IMR-90 (cell line): ENCODE measurements around the gene ADD3. TPM values are rescaled to one million over a fixed set of nuclear protein-coding genes. Genes with fewer than 3 reads are reported as not detected.

Experiments
- ATAC-seq: fragments of 200-7000 bp; cut with Tn5 transposase; 2 replicates; pipeline ENCODE4 v1.9.1; 2020; ENCODE audit warnings: low read depth, mild to moderate bottlenecking, moderate library complexity
- BruUV-seq: library from RNA; stranded (reverse); fragments of 400-500 nt; replicated peaks from 2 replicates; lab custom pipeline; 2021; lab: Mats Ljungman, UMichigan
- CTCF ChIA-PET: fragments of 300-600 bp; formaldehyde crosslinking; extraction: SDS; loops from one replicate; lab custom pipeline; 2021; ENCODE audit warnings: antibody characterized with exemption; lab: Yijun Ruan, JAX
- POLR2A ChIA-PET: fragments of 300-600 bp; sonication (Branson Sonifier 250); formaldehyde crosslinking; loops from one replicate; lab custom pipeline; 2022; ENCODE audit warnings: antibody characterized with exemption; ENCODE audit not compliant: unreplicated experiment; lab: Charles Lee
- DNase-seq: peaks from one replicate; pipeline ENCODE4 v3.0.0; 2013
- H2AFZ ChIP-seq: replicated peaks from 2 replicates; pipeline ENCODE3; 2013; ENCODE audit warnings: low read length, mild to moderate bottlenecking; ENCODE audit not compliant: poor library complexity
- H2AK5ac ChIP-seq: 2 replicates; pipeline ENCODE4 v1.6.1; 2013; ENCODE audit warnings: low read depth, low read length, inconsistent platforms
- H2AK9ac ChIP-seq: replicated peaks from 2 replicates; pipeline ENCODE3; 2013; ENCODE audit warnings: mild to moderate bottlenecking, low read depth, low read length, moderate library complexity; ENCODE audit not compliant: poor library complexity
- H2BK120ac ChIP-seq: 2 replicates; pipeline ENCODE4 v1.6.1; 2013; ENCODE audit warnings: low read depth, low read length, inconsistent platforms
- H2BK15ac ChIP-seq: 3 replicates; pipeline ENCODE4 v1.6.1; 2013; ENCODE audit warnings: low read depth, low read length, inconsistent platforms
- H2BK20ac ChIP-seq: 2 replicates; pipeline ENCODE4 v1.6.1; 2013; ENCODE audit warnings: low read depth, mild to moderate bottlenecking, inconsistent platforms, low read length, moderate library complexity
- H2BK5ac ChIP-seq: 2 replicates; pipeline ENCODE4 v1.6.1; 2013; ENCODE audit warnings: mild to moderate bottlenecking, low read depth, low read length, inconsistent platforms; ENCODE audit not compliant: poor library complexity, severe bottlenecking
- H3K14ac ChIP-seq: replicated peaks from 2 replicates; pipeline ENCODE4 v1.6.1; 2013; ENCODE audit warnings: low read depth, low read length, inconsistent platforms
- H3K18ac ChIP-seq: 2 replicates; pipeline ENCODE4 v1.6.1; 2013; ENCODE audit warnings: low read depth, low read length, control low read depth
- H3K23ac ChIP-seq: 2 replicates; pipeline ENCODE4 v1.6.1; 2013; ENCODE audit warnings: low read depth, low read length, inconsistent platforms
- H3K27ac ChIP-seq: 2 replicates; pipeline ENCODE4 v1.5.1; 2013; ENCODE audit warnings: mild to moderate bottlenecking, control low read depth, low read length; ENCODE audit not compliant: insufficient read depth
- H3K27me3 ChIP-seq: 2 replicates; pipeline ENCODE4 v1.6.1; 2013; ENCODE audit warnings: low read length; ENCODE audit not compliant: control insufficient read depth, insufficient read depth
- H3K36me3 ChIP-seq: 2 replicates; pipeline ENCODE4 v1.6.1; 2013; ENCODE audit warnings: low read length, mixed read lengths; ENCODE audit not compliant: control insufficient read depth, insufficient read depth
- H3K4ac ChIP-seq: 2 replicates; pipeline ENCODE4 v1.6.1; 2013; ENCODE audit warnings: low read depth, low read length, inconsistent platforms
- H3K4me1 ChIP-seq: 2 replicates; pipeline ENCODE4 v1.6.1; 2013; ENCODE audit warnings: low read length, mixed read lengths; ENCODE audit not compliant: control insufficient read depth, insufficient read depth
- H3K4me2 ChIP-seq: 2 replicates; pipeline ENCODE4 v1.6.1; 2013; ENCODE audit warnings: low read depth, mild to moderate bottlenecking, control low read depth, low read length, moderate library complexity
- H3K4me3 ChIP-seq: 2 replicates; pipeline ENCODE4 v1.5.1; 2013; ENCODE audit warnings: low read depth, mild to moderate bottlenecking, control low read depth, low read length, moderate library complexity; ENCODE audit not compliant: insufficient read depth
- H3K56ac ChIP-seq: 2 replicates; pipeline ENCODE4 v1.6.1; 2013; ENCODE audit warnings: low read length, inconsistent platforms; ENCODE audit not compliant: insufficient read depth; ENCODE audit errors: extremely low read depth
- H3K79me1 ChIP-seq, 2 experiments: 2 replicates each; pipeline ENCODE4 v1.6.1; 2013; ENCODE audit warnings: low read length in 2 of 2, inconsistent platforms in 1 of 2, low read depth in 1 of 2
- H3K9ac ChIP-seq: 2 replicates; pipeline ENCODE4 v1.6.1; 2013; ENCODE audit warnings: low read depth, low read length, control low read depth
- H3K9me1 ChIP-seq: 2 replicates; pipeline ENCODE4 v1.6.1; 2013; ENCODE audit warnings: low read length, inconsistent platforms; ENCODE audit not compliant: insufficient read depth
- H3K9me3 ChIP-seq: 2 replicates; pipeline ENCODE4 v1.6.1; 2013; ENCODE audit warnings: low read length; ENCODE audit not compliant: control insufficient read depth, insufficient read depth
- H4K20me1 ChIP-seq: 2 replicates; pipeline ENCODE4 v1.6.1; 2013; ENCODE audit warnings: low read length, inconsistent platforms; ENCODE audit not compliant: insufficient read depth
- H4K5ac ChIP-seq: 2 replicates; pipeline ENCODE4 v1.6.1; 2013; ENCODE audit warnings: mild to moderate bottlenecking, low read depth, low read length, control low read depth
- H4K8ac ChIP-seq, 2 experiments: 2 replicates each; pipeline ENCODE4 v1.6.1; 2013; ENCODE audit warnings: low read depth in 2 of 2, low read length in 2 of 2, control low read depth in 1 of 2, inconsistent platforms in 1 of 2
- H4K91ac ChIP-seq: 2 replicates; pipeline ENCODE4 v1.6.1; 2013; ENCODE audit warnings: low read depth, low read length, inconsistent platforms; ENCODE audit not compliant: insufficient read depth
- BHLHE40 ChIP-seq: fragments of 150-350 bp; IDR thresholded peaks from 2 replicates; pipeline ENCODE4 v1.6.1; 2016; ENCODE audit warnings: mild to moderate bottlenecking, low read depth, low read length
- CEBPB ChIP-seq: IDR thresholded peaks from 2 replicates; pipeline ENCODE4 v1.6.1; 2012; ENCODE audit warnings: low read depth, low read length, improper control_type of control experiment
- CHD1 ChIP-seq: IDR thresholded peaks from 2 replicates; pipeline ENCODE4 v1.6.1; 2012; ENCODE audit warnings: low read depth, low read length, improper control_type of control experiment
- CTCF ChIP-seq: conservative IDR thresholded peaks from 2 replicates; pipeline ENCODE4 v1.5.1; 2012; ENCODE audit warnings: mild to moderate bottlenecking, low read depth, low read length, improper control_type of control experiment
- FOS ChIP-seq: fragments of 150-350 bp; IDR thresholded peaks from 2 replicates; pipeline ENCODE4 v1.6.1; 2016; ENCODE audit warnings: low read depth, low read length
- MAFK ChIP-seq: IDR thresholded peaks from 2 replicates; pipeline ENCODE4 v1.6.1; 2012; ENCODE audit warnings: low read depth, low read length, improper control_type of control experiment
- MAZ ChIP-seq: IDR thresholded peaks from 2 replicates; pipeline ENCODE4 v1.6.1; 2012; ENCODE audit warnings: low read depth, mild to moderate bottlenecking, low read length, improper control_type of control experiment, moderate library complexity, borderline replicate concordance
- MXI1 ChIP-seq: IDR thresholded peaks from 2 replicates; pipeline ENCODE4 v1.6.1; 2012; ENCODE audit warnings: low read depth, mild to moderate bottlenecking, low read length, moderate library complexity, borderline replicate concordance
- NFE2L2 ChIP-seq: fragments of 150-350 bp; IDR thresholded peaks from 2 replicates; pipeline ENCODE4 v1.6.1; 2016; ENCODE audit warnings: low read depth, mild to moderate bottlenecking, low read length
- POLR2A ChIP-seq: IDR thresholded peaks from 2 replicates; pipeline ENCODE4 v1.6.1; 2012; ENCODE audit warnings: mild to moderate bottlenecking, low read depth, low read length
- RAD21 ChIP-seq: IDR thresholded peaks from 2 replicates; pipeline ENCODE4 v1.6.1; 2012; ENCODE audit warnings: low read length, improper control_type of control experiment
- RCOR1 ChIP-seq: IDR thresholded peaks from 2 replicates; pipeline ENCODE4 v1.6.1; 2012; ENCODE audit warnings: mild to moderate bottlenecking, low read length, improper control_type of control experiment; ENCODE audit not compliant: insufficient replicate concordance
- RFX5 ChIP-seq: IDR thresholded peaks from 2 replicates; pipeline ENCODE4 v1.8.0; 2012; ENCODE audit warnings: low read depth, mild to moderate bottlenecking, low read length, moderate library complexity
- SMC3 ChIP-seq: fragments of 150-350 bp; IDR thresholded peaks from 2 replicates; pipeline ENCODE4 v1.6.1; 2016; ENCODE audit warnings: low read depth, mild to moderate bottlenecking, antibody characterized with exemption, low read length, moderate library complexity
- dilution Hi-C: fragments of 300-500 bp; cut with HindIII; formaldehyde crosslinking; loops from one replicate; pipeline ENCODE4 v1.14.3; 2018; ENCODE audit warnings: low sequenced_read_pairs; ENCODE audit not compliant: unreplicated experiment
- in situ Hi-C: fragments of 300-500 bp; cut with MboI; formaldehyde crosslinking; loops from 3 replicates; pipeline ENCODE4 v1.14.3; 2019; ENCODE audit warnings: low sequenced_read_pairs, inconsistent platforms, mixed read lengths
- intact Hi-C: fragments of 100-400 bp; cut with micrococcal nuclease; formaldehyde crosslinking; loops from 2 replicates; pipeline ENCODE4 v1.10.0; 2022
- polyA plus RNA-seq, 3 experiments: library from polyadenylated mRNA; depleted of rRNA; stranded (reverse); fragments of >200 nt; gene quantifications; 2 replicates each; pipeline ENCODE4 v1.2.3, GENCODE V29; 2012; ENCODE audit warnings: low replicate concordance in 1 of 3
- total RNA-seq: library from RNA; depleted of rRNA; stranded (reverse); fragments of >200 nt; gene quantifications from 2 replicates; pipeline ENCODE4 v1.2.3, GENCODE V29; 2012
- TF ChIP-seq, protein P1 (sequence below): fragments of 150-350 bp; IDR thresholded peaks from 2 replicates; pipeline ENCODE4 v1.6.1; 2017; ENCODE audit warnings: mild to moderate bottlenecking, antibody characterized with exemption, low read length, low read depth
- TF ChIP-seq, protein P2 (sequence below): fragments of 150-350 bp; IDR thresholded peaks from 2 replicates; pipeline ENCODE4 v1.6.1; 2016; ENCODE audit warnings: low read depth, mild to moderate bottlenecking, low read length, moderate library complexity, borderline replicate concordance

The ADD3 gene
- total and polyA plus RNA-seq, 2 of the 4 experiments (the other 2 are of a cell fraction), result 138 to 212 TPM

- ChIA-PET CTCF (interaction anchor here (1.2 kb wide), 1 partner anchor 245 kb away, joined by 3 read pairs; no protein-coding TSS in a partner anchor), POLR2A (no interaction called here)
- in situ Hi-C loops (no loop called here), dilution Hi-C loops (loop anchor here (25.0 kb wide), 1 partner anchor 158 kb away; no protein-coding TSS in a partner anchor), intact Hi-C loops (no loop called here)
- no peak overlapping the region for H2BK120ac ChIP-seq
- H2BK5ac ChIP-seq, result no peak overlapping the region
- no peak overlapping the region for H3K18ac ChIP-seq
- TF ChIP-seq CEBPB (no peak), MAFK (no peak), RFX5 (no peak), CHD1 (no peak), MXI1 (no peak), FOS (no peak), MAZ (no peak), SMC3 (no peak), RAD21 (no peak), BHLHE40 (no peak), NFE2L2 (no peak), POLR2A (no peak), CTCF (no peak), RCOR1 (no peak)
- TF ChIP-seq, protein P1, sequence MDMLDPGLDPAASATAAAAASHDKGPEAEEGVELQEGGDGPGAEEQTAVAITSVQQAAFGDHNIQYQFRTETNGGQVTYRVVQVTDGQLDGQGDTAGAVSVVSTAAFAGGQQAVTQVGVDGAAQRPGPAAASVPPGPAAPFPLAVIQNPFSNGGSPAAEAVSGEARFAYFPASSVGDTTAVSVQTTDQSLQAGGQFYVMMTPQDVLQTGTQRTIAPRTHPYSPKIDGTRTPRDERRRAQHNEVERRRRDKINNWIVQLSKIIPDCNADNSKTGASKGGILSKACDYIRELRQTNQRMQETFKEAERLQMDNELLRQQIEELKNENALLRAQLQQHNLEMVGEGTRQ, result no peak
- TF ChIP-seq, protein P2, sequence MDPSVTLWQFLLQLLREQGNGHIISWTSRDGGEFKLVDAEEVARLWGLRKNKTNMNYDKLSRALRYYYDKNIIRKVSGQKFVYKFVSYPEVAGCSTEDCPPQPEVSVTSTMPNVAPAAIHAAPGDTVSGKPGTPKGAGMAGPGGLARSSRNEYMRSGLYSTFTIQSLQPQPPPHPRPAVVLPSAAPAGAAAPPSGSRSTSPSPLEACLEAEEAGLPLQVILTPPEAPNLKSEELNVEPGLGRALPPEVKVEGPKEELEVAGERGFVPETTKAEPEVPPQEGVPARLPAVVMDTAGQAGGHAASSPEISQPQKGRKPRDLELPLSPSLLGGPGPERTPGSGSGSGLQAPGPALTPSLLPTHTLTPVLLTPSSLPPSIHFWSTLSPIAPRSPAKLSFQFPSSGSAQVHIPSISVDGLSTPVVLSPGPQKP, result no peak
- no peak overlapping the region for H4K8ac ChIP-seq
- H3K36me3 ChIP-seq, result peaks cover 16% of the 10 kb centered on the region
- no peak overlapping the region for H4K5ac ChIP-seq
- H3K14ac ChIP-seq, result no peak overlapping the region
- no peak overlapping the region for H3K27ac ChIP-seq
- no peak overlapping the region for H3K56ac ChIP-seq
- H3K4ac ChIP-seq, result no peak overlapping the region
- DNase-seq (no peak), ATAC-seq (no peak)
- H3K4me1 ChIP-seq, result no peaks in the 10 kb centered on the region
- no peak overlapping the region for H2BK20ac ChIP-seq
- no peaks in the 10 kb centered on the region for H3K9me1 ChIP-seq
- no peak overlapping the region for H3K9ac ChIP-seq
- H3K27me3 ChIP-seq, result no peaks in the 10 kb centered on the region
- no peaks in the 10 kb centered on the region for H4K20me1 ChIP-seq
- no peak overlapping the region for H2AK5ac ChIP-seq
- no peak overlapping the region for H4K91ac ChIP-seq
- H2BK15ac ChIP-seq, result no peak overlapping the region
- no peak overlapping the region for H2AFZ ChIP-seq
- no peaks in the 10 kb centered on the region; a peak in 1 of 4 replicates for H3K79me1 ChIP-seq
- no peaks in the 10 kb centered on the region for H3K9me3 ChIP-seq
- no TSS peak for BruUV-seq
- H3K4me2 ChIP-seq, result no peak overlapping the region
- H2AK9ac ChIP-seq, result no peak overlapping the region
- H3K23ac ChIP-seq, result no peak overlapping the region
- H3K4me3 ChIP-seq, result no peak overlapping the region
These were observed 121.7 kb downstream of the ADD3 start for GRCh38 chr10:110129490-110129889.
